ENCODE measurements around the gene FAM168B. TPM values are rescaled to one million over a fixed set of nuclear protein-coding genes. Genes with fewer than 3 reads are reported as not detected.

The FAM168B gene
- 100 to 1,000 TPM in 3 of 4 donors, 10 to 100 TPM in 1; 97.7 to 137 (median 122) TPM for total RNA-seq

DNA sequence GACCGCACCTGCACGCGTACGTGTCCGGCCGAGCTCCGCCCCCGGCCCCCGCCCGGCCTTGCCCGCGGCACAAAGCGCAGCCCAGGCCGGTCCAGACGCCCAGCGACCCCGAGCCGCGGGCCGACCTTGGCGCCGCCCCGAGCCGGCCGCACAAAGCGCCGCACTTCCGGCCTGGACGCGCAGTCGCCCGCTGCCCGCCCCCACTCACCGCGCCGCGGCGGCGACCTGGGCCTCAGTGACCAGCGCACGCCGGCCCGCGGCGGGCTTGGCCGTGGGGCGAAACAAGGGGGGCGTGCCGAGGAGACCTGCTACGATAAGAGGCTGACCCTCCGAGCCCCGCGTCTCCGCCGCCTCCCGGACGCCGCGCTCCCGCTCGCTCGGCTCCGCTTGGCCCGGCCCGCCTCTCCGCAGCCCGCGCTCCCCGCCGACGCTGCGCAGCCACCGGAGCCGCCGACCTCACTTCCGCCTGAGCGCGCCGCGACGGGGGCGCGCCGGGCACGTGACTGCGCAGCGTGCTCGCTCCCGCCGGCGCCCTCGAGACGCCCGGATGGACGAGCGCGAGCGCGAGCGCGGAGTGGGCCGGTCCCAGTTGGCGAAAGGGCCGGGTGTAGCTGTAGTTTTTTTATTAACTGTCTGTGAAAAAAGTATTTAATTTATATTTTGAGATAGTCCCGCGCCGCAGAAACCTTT, at the start of gene FAM168B:
TSS of gene FAM168B (minus strand) at position 455 of the 690 bp plus-strand sequence. CDS start 10,814 bp downstream, outside the sequence.
- peak; percentile 95 for ATAC-seq (ENCODE audit: low FRiP score)
- DNase-seq (ENCODE audit: low spot score) = peak; percentile 52
- TF ChIP-seq CTCF (IDR thresholded peaks at IDR 0.05) = no peak

GRCh38 chr2:131142849-131143248, 49.6 kb upstream of the FAM168B start:
- TF ChIP-seq CTCF (IDR thresholded peaks at IDR 0.05) = no peak
- no peak for ATAC-seq (ENCODE audit: low FRiP score)
- no peak for DNase-seq (ENCODE audit: low spot score)

- TF ChIP-seq CTCF (IDR thresholded peaks at IDR 0.05) = no peak
- ATAC-seq (ENCODE audit: low FRiP score) (no peak), DNase-seq (ENCODE audit: low spot score) (no peak)
Observed at GRCh38 chr2:131140581-131140980, 47.3 kb upstream of the FAM168B start.

DNA sequence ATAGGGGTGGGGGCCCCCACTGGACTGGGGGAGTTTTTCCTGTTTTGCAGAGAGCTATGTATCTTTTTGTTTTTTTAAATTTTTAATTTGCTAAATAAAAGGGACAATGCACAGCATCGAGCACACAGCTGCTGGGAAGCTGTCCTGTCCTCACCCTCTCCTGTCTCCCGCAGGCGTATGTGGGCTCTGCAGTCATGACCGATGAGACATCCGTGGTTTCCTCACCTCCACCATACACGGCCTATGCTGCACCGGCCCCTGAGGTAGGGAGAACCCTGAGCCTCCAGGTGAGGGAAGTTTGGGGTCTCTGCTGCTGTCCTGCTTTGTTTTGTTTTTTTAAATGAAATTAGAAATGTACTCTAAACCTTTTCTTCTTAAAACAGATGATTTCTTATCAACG, 39.5 kb upstream of the FAM168B start:
- ATAC-seq (ENCODE audit: low FRiP score) = no peak
- DNase-seq (ENCODE audit: low spot score) = no peak
- no peak for TF ChIP-seq CTCF (IDR thresholded peaks at IDR 0.05)

- TF ChIP-seq CTCF (IDR thresholded peaks at IDR 0.05) = no peak
- DNase-seq (ENCODE audit: low spot score) (no peak), ATAC-seq (ENCODE audit: low FRiP score) (no peak)
Observed at GRCh38 chr2:131130298-131130596, 37.0 kb upstream of the FAM168B start.

GRCh38 chr2:131127981-131128380, 34.7 kb upstream of the FAM168B start:
- TF ChIP-seq CTCF (IDR thresholded peaks at IDR 0.05) = no peak
- no peak for DNase-seq (ENCODE audit: low spot score)
- no peak for ATAC-seq (ENCODE audit: low FRiP score)

DNA sequence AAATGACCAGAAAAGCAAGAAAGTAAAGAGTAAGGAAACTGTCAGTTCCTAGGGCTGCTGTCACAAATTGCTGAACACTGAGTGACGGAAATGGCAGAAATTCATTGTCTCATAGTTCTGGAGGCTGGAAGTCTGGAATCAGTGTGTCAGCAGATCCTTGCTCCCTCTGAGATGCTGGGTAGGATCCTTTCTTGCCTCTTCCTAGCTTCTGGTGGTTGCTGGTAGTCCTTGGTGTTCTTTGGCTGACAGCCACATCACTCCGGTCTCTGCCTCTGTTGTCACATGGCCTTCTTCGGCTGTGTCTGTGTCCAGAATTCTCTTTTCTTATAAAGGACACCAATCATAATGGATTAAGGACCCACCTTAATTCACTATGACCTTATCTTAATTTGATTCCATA, 33.8 kb upstream of the FAM168B start:
- no peak for DNase-seq (ENCODE audit: low spot score)
- no peak for ATAC-seq (ENCODE audit: low FRiP score)
- no peak for TF ChIP-seq CTCF (IDR thresholded peaks at IDR 0.05)

Measured in omental fat pad (tissue), 4 donors.